8988T (cell line): ENCODE data around the gene TEK.
"Not testable (repeated sequence)": the region's sequence is repeated elsewhere in the genome, so short reads cannot be mapped to it uniquely, and the experiment has no call there.

Experiments used
- DNase-seq: peaks from one replicate; pipeline ENCODE4 v3.0.0; 2011

Gene TEK

GRCh38 chr9:27183131-27183530 is 74.1 kb downstream of the TEK start:
- DNase-seq: no peak

- DNase-seq: no peak
Observed at GRCh38 chr9:27183701-27184100, 74.7 kb downstream of the TEK start.

DNA sequence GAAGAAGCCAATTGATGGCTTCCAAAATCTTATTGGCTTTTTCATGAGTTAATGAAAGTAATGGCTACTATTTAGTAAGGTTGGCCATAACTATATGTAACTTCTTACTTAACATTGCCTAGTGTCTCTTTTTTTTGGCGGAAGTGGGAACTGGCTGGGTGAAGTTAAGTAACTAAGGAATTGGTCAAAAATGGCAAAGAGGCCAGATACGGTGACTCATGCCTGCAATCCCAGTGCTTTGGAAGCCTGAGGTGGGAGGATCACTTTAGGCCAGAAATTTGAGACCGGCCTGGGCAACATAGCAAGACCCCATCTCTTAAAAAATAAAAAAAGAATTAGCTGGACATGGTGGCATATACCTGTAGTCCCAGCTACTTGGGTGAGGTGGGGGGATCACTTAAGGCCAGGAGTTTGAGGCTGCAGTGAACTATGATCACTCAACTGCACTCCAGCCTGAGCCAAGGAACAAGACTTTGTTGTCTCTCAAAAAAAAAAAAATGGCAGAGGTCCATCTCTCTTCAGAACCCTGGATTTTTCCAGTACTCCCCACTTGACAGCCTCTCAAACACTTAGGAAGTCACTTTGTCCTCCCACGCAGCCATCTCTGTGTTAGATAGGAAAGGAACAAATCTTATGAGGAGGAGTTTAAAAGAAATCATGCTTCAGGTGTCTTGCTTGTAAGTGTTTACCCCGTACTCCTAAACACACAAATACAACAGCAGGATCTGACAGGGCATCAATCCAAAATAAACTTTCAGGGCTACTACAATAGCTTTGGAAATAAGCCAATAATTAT is 75.7 kb downstream of the TEK start:
- DNase-seq: no peak

GRCh38 chr9:27188426-27188825 is 79.4 kb downstream of the TEK start:
- DNase-seq: no peak

DNA sequence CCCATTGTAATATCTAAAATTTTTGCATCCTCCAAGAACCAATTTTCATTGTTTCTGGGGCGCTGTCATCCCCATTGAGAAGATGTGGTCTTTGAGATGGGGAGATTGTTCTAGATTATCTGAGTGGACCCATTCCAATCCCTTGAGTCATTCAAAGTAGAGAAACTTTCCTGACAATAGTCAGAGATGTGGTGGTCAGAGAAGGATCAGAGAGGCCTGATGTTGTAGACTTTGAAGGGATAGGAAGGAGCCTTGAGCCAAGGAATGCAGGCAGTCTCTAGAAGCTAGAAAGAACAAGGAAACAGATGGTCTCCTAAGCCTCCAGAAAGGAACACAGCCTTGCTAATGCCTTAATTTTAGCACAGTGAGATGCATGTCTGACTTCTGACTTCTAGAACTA is 80.4 kb downstream of the TEK start:
- no peak for DNase-seq

DNA sequence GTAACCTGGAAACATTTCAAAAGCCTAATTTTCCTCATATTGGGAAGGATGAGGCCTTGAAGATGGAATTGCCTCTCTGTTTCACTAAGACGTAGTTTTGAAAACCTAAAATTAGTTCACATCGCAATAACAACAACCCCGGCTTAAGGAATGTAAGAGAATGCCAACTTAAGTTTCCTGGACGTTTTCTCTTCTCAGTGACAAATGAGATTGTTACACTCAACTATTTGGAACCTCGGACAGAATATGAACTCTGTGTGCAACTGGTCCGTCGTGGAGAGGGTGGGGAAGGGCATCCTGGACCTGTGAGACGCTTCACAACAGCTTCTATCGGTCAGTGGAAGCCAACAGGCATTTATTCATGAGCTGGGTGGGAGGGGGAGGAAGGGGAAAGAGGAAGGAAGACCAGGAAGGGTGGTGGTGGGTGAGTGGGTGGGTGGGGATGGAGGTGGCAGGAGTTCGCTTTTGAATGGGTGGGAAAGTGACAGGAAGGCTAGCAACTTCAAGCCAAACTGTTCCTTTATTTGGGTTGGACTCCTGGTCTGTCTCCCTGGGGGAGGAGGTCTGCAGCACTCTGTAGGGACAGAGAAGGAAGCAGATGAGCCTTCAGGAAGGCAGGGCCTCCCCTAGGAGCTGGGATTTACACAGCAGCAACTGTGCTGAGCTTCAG is 83.4 kb downstream of the TEK start:
- no peak for DNase-seq

DNA sequence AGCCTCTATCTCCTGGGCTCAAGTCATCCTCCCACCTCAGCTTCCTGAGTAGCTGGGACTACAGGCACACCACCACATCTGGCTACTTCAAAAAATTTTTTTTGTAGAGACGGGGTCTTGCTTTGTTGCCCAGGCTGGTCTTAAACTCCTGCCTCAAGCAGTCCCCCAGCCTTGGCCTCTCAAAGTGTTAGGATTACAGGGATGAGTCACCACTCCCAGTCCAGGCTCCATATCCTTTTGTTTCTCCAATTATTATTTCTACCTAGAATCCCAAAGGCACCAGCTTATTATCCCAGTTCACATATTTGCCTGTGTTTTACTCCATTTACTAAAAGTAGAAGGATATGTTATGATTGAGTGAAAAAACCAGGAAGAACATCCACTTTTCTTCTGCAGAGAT is 84.9 kb downstream of the TEK start:
- DNase-seq: no peak

DNA sequence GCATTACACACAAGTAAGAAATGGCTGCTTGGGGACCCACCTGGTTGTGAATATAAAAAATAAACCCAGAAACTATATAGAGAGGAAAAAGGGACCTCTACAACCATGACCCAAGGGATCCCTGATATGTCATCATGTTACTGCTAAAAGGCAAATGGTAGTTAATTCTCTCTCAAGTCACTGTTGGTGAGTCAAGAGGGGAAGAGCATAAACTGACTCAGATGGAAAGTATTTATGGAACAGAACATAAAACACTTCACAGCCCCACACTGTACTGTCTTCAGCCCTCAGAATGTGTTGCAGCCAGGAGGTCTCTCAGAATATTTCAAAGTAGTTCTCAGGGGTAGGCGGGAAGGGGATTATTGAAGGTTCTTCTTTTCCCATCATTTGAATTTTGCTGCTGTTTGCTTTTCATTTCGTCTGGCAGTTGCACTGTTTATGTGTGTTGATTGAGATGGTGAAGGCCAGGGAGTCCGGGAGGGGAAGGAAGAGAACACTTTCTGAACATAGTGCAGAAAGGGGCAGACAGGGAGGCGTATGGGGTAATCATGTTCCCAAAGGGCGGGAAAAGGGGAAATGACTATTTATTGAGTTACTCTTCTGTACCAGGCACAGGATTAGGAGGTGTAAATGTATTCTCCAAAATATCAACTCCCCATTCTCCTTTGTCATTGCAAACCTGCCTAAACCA is 85.5 kb downstream of the TEK start:
- no peak for DNase-seq

DNA sequence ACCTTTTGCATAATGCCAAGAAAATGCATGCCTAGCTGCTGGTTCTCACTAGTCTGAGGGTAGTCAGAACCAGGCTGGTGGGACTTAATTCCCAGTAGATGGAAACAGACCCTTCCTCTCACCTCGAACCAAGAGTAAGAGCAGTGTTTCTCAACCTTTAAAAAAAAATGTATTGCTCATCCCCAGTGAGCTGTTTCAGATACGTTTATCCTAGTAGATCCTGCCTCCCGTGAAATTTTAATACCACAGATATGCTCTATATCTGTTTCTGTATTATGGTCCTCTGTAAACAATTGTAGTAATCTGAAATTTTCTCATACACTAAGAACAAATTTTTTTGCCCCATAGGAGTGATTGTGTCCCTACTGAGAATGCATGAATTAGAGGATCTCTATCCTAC is 86.2 kb downstream of the TEK start:
- DNase-seq: no peak

DNA sequence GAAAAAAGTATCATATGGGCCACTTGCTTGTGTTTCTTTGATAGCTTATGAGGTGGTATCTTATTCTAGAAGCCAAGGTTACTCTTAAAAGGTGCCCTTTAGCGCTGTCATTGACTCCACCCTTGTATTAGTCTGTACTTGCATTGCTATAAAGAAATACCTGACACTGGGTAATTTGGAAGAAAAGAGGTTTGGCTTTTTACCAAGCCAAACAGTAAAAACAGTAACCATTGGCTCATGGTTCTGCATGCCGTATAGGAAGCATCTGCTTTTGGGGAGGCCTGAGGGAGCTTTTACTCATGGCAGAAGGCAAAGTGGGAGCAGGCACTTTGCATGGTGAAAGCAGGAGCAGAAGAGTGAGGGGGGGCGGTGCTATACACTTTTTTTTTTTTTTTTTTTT is 87.4 kb downstream of the TEK start:
- no peak for DNase-seq

- DNase-seq: no peak
Observed at GRCh38 chr9:27198190-27198589, 89.2 kb downstream of the TEK start.

DNA sequence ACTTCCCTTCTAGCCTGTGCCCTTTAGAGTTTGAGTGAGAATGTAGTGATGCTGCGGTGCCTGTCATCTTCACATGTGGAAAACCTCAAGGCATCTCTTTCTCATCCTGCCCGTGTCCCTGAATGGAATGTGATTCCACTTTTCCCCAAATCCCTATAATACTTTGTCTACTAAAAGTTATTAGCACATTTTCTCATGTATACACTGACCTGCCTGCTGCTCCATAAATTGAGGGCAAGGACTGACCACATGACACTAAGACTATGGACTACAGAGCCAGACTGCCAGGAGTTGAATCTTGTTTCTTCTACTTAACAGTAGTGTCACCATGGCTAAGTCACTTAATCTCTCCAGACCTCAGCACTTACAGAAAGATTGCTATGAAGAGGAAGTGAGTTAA is 93.0 kb downstream of the TEK start:
- DNase-seq: no peak

GRCh38 chr9:27203783-27204182 is 94.8 kb downstream of the TEK start:
- DNase-seq: no peak

DNA sequence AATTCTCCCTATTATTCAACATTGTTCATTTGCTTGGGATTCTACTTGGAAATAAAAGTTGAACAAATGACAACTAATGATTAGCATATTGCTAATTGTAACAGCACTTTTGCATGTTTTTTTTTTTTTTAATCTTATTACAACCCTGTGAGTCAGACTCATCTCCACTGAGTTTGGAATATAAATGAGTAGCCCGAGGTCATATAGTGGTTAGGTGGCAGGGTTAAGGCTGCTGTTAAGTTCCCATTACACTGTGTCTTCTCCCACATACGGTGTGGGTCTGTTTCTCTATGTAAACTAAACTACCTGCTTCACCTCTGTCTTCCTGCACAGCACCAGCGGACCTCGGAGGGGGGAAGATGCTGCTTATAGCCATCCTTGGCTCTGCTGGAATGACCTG is 95.6 kb downstream of the TEK start:
- no peak for DNase-seq

- DNase-seq: no peak
Observed at GRCh38 chr9:27205198-27205597, 96.2 kb downstream of the TEK start.

GRCh38 chr9:27206041-27206440 is 97.0 kb downstream of the TEK start:
- no peak for DNase-seq

DNA sequence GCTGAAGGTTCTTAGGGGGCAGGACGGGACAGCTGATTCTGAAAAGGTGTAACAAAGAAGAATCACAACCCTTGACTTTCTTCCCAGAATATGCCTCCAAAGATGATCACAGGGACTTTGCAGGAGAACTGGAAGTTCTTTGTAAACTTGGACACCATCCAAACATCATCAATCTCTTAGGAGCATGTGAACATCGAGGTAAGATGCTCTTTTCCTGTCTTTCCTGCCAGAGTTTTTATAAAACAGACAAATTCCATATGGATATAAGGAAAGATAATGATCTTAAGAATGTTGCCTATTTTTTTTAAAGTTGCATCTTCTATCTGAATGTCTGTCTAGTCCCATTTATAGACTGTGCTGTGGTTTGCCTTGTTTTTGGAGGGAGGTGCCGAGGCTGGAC is 100.0 kb downstream of the TEK start:
- no peak for DNase-seq

GRCh38 chr9:27210588-27210987 is 101.6 kb downstream of the TEK start:
- DNase-seq: no peak

GRCh38 chr9:27212191-27212590 is 103.2 kb downstream of the TEK start:
- DNase-seq: no peak

DNA sequence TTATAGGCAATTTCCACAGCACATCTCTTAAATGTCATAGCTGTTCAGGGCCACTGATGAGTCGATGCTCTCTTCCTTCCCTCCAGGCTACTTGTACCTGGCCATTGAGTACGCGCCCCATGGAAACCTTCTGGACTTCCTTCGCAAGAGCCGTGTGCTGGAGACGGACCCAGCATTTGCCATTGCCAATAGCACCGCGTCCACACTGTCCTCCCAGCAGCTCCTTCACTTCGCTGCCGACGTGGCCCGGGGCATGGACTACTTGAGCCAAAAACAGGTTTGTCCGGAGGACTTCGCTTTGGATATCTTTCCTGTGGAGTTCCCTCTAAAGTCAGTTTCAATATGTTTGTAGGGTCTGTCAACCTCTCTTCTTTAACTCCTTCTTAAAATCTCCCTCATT is 103.6 kb downstream of the TEK start:
- DNase-seq: no peak

DNA sequence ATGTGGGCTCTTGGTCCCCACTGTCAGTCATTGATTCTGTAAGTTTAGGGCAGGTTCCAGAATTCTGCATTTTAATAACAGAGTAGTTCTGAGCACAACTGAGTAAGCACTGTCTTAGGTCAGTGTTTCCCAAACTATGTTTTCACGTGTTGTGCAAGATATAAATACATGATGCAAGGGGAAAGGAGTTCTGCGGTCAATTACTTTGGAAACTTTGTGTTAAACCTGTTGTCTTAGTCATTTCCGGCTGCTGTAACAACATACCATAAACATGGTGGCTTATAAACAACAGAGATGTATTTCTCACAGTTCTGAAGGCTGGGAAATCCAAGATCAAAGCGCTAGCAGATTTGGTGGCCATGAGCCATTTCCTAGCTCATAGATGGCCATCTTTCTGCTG is 118.2 kb downstream of the TEK start:
- no peak for DNase-seq

- DNase-seq: not testable (repeated sequence)
Observed at GRCh38 chr9:27239648-27240047, 130.6 kb downstream of the TEK start.

DNA sequence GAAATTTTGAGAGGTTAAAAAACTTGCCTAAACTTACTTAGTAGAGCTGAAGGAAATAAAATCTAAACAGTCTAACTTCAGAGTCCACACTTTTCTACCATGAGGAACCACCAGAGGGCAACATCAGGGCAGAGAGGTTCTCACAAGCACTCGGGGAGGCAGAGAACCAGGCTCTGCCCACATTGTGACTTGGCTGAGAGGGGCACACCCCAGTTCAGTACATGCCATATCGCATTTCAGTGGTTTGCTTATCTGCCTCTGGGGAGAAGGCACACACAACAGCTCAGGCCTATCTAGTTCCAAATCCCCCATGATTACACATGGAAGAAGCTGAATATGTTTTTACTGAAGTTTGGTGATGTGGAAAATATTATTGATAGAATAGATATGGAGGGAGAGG is 138.7 kb downstream of the TEK start:
- peak; percentile 15 for DNase-seq

DNA sequence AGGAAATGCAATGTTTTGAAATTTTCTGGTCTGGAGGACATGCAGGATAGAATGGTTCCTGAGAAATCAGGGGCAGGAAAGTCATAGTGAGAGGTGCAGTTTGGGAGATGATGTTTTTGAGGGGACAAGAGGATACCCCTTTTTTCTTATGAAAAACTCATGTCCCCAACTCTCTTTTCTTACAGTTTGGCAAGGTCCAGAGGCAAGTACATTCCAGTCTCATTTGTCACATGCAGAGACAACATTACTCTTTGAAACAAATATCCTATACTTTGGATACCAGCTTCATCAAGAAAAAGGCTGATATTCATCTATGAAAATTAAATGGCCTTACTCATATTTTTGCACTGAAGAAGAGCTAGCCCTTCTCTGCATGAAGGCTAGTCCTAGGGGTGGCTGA is 139.7 kb downstream of the TEK start:
- DNase-seq: no peak
